ENCODE results near the gene COPS3.

The COPS3 gene

DNA sequence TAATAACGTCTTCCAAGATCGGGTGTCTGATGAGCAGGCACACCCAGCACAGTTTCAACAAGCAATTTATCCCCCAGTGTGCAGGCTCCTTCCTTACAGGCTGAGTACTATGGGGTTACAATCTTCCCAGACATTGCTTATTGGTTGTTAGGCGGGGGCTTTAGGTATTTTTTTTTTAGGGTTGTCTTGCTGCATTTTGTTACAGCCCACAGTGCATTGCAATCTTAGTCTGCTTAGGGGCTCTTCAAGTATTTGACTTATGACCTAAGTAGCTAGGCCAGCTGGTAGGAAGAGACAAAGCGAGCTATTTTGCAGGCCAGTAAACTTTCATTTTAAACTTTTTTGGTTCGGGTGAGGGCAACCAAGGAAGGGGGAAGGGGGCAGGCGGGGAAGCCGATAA is 80.7 kb downstream of the COPS3 start:
- H3K9me3 ChIP-seq, result no peaks in the 10 kb centered on the region
- no peak overlapping the region for H3K4me3 ChIP-seq (ENCODE audit: low read depth in 1 of 2, low read length in 1 of 2)
- H3K4me1 ChIP-seq (ENCODE audit: control insufficient read depth in 1 of 2, insufficient read depth in 1 of 2, low read depth in 1 of 2, low read length in 1 of 2), result peaks cover 19 to 20% of the 10 kb centered on the region in 2 experiments
- H3K27ac ChIP-seq, result no peak overlapping the region
- H3K27me3 ChIP-seq, result no peaks in the 10 kb centered on the region
- H3K36me3 ChIP-seq, result peaks cover 22% of the 10 kb centered on the region
- TF ChIP-seq, protein P1, sequence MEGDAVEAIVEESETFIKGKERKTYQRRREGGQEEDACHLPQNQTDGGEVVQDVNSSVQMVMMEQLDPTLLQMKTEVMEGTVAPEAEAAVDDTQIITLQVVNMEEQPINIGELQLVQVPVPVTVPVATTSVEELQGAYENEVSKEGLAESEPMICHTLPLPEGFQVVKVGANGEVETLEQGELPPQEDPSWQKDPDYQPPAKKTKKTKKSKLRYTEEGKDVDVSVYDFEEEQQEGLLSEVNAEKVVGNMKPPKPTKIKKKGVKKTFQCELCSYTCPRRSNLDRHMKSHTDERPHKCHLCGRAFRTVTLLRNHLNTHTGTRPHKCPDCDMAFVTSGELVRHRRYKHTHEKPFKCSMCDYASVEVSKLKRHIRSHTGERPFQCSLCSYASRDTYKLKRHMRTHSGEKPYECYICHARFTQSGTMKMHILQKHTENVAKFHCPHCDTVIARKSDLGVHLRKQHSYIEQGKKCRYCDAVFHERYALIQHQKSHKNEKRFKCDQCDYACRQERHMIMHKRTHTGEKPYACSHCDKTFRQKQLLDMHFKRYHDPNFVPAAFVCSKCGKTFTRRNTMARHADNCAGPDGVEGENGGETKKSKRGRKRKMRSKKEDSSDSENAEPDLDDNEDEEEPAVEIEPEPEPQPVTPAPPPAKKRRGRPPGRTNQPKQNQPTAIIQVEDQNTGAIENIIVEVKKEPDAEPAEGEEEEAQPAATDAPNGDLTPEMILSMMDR (IDR thresholded peaks at IDR 0.05), result no peak

DNA sequence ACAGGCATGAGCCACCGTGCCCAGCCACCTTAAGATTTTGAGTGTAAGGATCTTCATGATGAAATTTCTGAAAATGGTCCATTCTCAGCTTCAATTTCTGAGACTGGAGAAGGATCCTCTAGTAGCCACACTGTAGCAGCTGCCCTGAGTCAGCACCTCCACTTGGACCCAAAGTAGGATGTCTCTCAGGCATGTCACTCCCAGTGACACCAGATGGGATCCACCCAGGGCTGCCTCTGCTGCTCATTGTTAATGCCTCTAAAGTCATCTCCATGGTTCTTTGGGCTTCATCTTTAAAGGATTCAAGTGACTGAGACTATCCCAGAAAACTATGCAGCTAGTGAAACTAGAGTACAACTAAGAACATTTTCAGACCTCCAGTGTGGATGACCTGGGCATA is 82.8 kb downstream of the COPS3 start:
- no peak overlapping the region for H3K27ac ChIP-seq
- H3K4me1 ChIP-seq (ENCODE audit: control insufficient read depth in 1 of 2, insufficient read depth in 1 of 2, low read depth in 1 of 2, low read length in 1 of 2), result no peaks in the 10 kb centered on the region
- TF ChIP-seq, protein P1 (IDR thresholded peaks at IDR 0.05), result no peak

DNA sequence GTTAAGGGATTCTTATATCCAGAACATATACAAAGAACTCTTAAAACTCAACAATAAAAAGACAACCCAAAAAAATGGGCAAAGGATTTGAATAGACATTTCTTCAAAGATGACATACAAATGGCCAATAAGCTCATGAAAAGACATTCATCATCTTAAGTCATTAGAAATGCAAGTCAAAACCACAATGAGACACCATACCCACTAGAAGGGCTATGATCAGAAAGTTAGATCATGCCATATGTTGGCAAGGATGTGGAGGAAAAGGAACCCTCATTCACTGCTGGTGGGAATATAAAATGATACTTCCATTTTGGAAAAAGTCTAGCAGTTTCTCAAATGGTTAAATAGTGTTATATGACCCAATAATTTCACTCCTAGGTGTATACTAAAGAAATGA is 84.3 kb downstream of the COPS3 start:
- TF ChIP-seq, protein P1 (IDR thresholded peaks at IDR 0.05), result no peak
- no peaks in the 10 kb centered on the region for H3K4me1 ChIP-seq (ENCODE audit: control insufficient read depth in 1 of 2, insufficient read depth in 1 of 2, low read depth in 1 of 2, low read length in 1 of 2)
- H3K27me3 ChIP-seq, result no peaks in the 10 kb centered on the region
- H3K4me3 ChIP-seq (ENCODE audit: low read depth in 1 of 2, low read length in 1 of 2), result no peak overlapping the region
- no peak overlapping the region for H3K27ac ChIP-seq
- peaks cover 12% of the 10 kb centered on the region for H3K36me3 ChIP-seq
- no peaks in the 10 kb centered on the region for H3K9me3 ChIP-seq

More for the DNA sequence above, 82.8 kb downstream of the COPS3 start:
- Histone ChIP-seq H3K4me3 (ENCODE audit: low read depth in 1 of 2, low read length in 1 of 2) (no peak overlapping the region), H3K27me3 (no peaks in the 10 kb centered on the region), H3K36me3 (peaks cover 22% of the 10 kb centered on the region), H3K9me3 (no peaks in the 10 kb centered on the region)
